Superior temporal gyrus (tissue), 1 donor: ENCODE measurements around the gene KRT8.

Experiments used
- DNase-seq: peaks from one replicate; pipeline ENCODE4 v3.0.0-alpha.2; 2016; ENCODE audit errors: extremely low spot score

The KRT8 gene

GRCh38 chr12:52847335-52848102 lies 57.4 kb downstream of the KRT8 start:
- no peak for DNase-seq
